Stimulated activated CD4-positive, alpha-beta T cell treated with anti-CD3 and anti-CD28 coated beads, Interleukin-2, amount 100 ng/mL, for 24 hours (primary cell): ENCODE results near the gene AKR1C1.
"Not testable (repeated sequence)": the region's sequence is repeated elsewhere in the genome, so short reads cannot be mapped to it uniquely, and the experiment has no call there.

Source experiments
- DNase-seq, 2 donors: peaks; one replicate each; pipeline ENCODE4 v3.0.0-alpha.2; 2020

The AKR1C1 gene

DNA sequence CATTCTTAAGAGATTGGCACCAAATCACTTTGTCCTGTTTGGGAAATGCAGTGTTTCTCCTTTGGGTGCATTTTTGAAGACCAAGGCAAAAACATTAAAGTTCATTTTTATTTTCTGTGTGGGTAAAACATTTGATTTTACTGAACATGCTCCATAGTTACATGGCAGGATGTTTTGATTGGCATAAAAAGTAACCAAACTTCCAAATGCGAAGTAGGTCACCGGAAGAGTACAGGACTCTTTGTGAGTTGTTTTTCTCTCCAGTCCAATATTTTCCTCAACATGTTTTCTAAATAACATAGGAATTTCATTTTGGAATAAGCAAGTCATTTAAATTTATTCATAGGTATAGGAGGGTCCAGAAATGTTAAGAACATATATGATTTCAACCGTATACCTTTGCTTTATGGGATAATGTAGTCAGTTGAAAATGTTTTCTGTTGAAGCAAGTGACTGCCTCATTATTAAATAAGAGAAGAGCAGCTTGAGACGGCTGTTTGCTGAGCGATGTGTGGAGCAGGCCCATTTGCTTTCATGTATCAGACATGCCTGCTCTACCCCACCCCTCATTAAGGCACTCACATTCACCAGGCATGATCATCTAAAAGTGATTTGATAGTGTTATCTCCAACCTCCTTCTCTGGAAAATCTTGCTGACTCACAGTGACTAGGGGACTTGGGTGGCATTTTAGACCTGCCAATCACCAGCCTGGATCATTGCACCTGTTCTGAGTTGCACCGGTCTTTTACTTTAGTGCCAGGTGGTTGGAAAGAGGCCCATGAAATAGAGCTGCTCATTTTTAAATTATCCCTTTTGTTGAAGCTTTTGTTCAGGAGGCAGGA lies 56.8 kb downstream of the AKR1C1 start:
- DNase-seq, result not testable (repeated sequence)

DNA sequence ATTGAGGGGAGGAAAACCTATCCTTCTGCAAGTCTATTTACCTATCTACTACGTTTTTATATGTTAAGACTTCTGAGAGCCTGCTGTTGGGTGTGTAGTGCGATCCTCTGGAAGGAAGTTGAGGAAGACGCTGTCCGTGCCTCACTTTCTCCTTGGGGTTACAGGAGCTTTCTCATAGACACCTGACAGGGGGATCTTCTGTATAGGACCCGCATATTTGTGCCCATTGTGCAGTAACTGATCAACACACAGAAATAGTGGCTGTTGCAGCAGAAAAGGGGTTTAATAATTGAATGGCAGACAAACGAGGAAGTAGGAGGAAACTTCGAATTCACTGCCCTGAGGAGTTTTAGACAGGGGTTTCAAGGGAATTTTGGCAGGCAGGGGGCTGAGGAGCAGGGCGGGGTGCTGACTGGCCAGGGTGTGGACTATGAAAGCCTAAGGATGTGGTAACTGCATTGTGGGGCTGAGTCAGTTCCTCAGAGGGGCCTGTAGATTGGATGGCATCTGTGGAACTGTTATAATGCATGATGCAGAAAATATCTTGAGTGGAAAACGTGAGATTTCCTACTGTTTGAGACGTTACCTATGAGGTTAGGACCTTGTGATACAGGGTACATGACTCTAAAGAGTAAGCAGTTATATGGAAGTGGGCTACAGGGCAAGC lies 58.5 kb downstream of the AKR1C1 start:
- DNase-seq, result not testable (repeated sequence)

DNA sequence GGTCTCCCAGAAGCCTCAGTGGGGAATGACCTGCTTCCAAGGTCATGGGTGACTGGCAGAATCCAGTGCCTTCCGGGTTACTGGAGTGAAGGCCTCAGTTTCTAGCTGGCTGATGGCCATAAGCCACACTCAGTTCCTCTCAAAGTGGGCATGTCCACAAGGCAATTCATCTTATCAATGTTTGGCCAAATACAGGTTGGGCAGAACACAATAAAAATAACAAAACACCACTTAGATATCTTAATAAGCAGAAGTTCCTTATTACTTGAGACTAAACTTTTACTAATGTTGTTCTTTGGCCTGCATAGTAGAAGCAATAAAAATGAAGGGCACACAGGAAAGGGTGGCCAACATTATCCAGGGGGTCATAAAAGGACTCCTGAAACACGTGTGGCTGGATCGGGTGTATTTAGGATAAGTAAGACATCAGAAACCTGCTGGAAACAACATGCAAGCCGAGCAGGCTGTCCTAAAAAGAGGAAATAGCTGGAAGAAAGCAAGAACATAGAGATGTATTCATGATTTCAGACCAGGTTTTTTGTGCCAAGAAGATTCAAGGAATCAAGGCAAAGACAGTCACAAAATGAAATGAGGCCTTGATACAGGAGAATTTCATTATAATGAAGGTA lies 60.1 kb downstream of the AKR1C1 start:
- no peak for DNase-seq

DNA sequence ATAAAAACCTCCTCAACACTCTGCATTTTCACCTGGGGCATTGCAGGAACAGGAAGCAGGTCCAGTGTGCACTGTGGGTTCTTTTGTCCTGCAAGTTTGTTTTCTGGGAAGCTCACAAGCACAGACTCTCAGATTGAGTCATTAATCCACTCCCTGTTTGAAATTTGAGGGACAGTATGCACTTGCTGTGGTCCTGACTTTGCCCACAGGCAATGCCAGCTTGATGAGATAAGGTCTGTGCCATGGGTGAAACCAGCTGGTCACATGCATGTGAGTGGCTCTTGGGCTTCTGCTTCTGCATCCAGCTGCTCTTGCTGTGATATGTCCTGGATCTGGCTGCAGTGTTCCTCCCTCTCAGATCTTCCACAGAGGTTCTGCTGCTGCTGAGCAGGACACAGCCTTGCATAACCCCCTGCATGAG lies 62.3 kb downstream of the AKR1C1 start:
- not testable (repeated sequence) for DNase-seq

DNA sequence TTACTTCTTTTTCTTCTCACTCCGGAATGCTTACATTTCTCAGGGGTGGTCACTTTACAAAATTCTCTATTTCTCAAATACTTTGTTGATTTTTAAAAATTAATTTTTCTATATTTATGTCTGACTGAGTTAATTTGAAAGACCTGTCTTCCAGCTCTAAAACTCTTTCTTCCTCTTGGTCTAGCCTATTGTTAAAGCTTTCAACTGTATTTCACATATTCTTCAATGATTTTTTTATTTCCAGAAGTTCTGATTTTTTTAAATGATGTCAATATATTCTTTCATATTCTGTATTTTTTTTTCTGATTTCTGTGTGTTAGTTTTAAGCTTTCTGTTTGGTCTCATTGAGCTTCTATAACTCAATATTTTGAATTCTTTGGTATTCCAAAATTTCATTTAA lies 67.8 kb downstream of the AKR1C1 start:
- DNase-seq, result no peak

DNA sequence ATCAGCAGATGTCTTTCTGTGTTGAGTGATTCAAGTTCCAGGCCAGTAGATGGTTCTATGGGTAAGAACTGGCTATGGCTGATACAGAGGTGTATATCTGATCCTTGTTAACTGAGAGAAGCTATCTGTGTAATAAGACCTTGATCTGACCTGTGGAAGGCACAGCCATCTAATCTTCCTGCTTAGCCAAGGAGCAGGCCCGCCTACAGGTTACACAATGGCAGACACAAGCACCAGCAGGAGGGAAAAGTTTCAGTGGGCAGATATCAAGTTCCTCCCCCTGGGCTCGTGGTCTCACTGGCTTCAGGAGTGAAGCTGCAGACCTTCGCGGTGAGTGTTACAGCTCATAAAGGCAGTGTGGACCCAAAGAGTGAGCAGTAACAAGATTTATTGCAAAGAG lies 68.4 kb downstream of the AKR1C1 start:
- DNase-seq, result not testable (repeated sequence)

DNA sequence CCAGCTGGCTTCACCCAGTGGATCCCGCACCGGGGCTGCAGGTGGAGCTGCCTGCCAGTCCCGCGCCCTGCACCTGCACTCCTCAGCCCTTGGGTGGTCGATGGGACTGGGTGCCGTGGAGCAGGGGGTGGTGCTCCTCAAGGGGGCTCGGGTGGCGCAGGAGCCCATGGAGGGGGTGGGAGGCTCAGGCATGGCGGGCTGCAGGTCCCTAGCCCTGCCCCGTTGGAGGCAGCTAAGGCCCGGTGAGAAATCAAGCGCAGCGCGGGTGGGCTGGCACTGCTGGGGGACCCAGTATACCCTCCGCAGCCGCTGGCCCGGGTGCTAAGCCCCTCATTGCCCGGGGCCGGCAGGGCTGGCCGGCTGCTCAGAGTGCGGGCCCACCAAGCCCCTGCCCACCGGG lies 69.2 kb downstream of the AKR1C1 start:
- not testable (repeated sequence) for DNase-seq
